Parathyroid adenoma (tissue), 2 donors: ENCODE data around the gene SIGLEC15.

Experiments
- H2AFZ ChIP-seq: fragments of 300-600 bp; sonication (generic); one replicate; pipeline ENCODE4 v1.7.0; 2017; ENCODE audit warnings: antibody characterized with exemption, mild to moderate bottlenecking
- H3K27ac ChIP-seq: fragments of 300-600 bp; sonication (generic); one replicate; pipeline ENCODE4 v1.7.0; 2017
- H3K27me3 ChIP-seq: fragments of 300-600 bp; sonication (generic); one replicate; pipeline ENCODE4 v1.7.0; 2017; ENCODE audit warnings: low read length; ENCODE audit not compliant: control insufficient read depth, insufficient read depth
- H3K36me3 ChIP-seq: fragments of 300-600 bp; sonication (generic); one replicate; pipeline ENCODE4 v1.7.0; 2017; ENCODE audit warnings: low read length; ENCODE audit not compliant: control insufficient read depth, insufficient read depth
- H3K4me1 ChIP-seq: fragments of 300-600 bp; sonication (generic); one replicate; pipeline ENCODE4 v1.7.0; 2017; ENCODE audit warnings: control low read depth
- H3K4me2 ChIP-seq: fragments of 300-600 bp; sonication (generic); one replicate; pipeline ENCODE4 v1.7.0; 2017; ENCODE audit warnings: low read length
- H3K4me3 ChIP-seq: fragments of 300-600 bp; sonication (generic); one replicate; pipeline ENCODE4 v1.7.0; 2017; ENCODE audit warnings: low read depth, low read length
- H3K79me2 ChIP-seq: fragments of 300-600 bp; sonication (generic); one replicate; pipeline ENCODE4 v1.7.0; 2017; ENCODE audit warnings: control low read depth
- H3K9ac ChIP-seq: fragments of 300-600 bp; sonication (generic); one replicate; pipeline ENCODE4 v1.7.0; 2017; ENCODE audit warnings: mild to moderate bottlenecking
- H3K9me3 ChIP-seq: fragments of 300-600 bp; sonication (generic); one replicate; pipeline ENCODE4 v1.7.0; 2017; ENCODE audit warnings: low read length; ENCODE audit not compliant: control insufficient read depth
- CTCF ChIP-seq: fragments of 300-600 bp; sonication (generic); IDR thresholded peaks from one replicate; pipeline ENCODE4 v1.7.0; 2017; ENCODE audit warnings: antibody characterized with exemption, mild to moderate bottlenecking
- donor health status: primary hyperparathyroidism.

SIGLEC15 gene

GRCh38 chr18:45782662-45783061 lies 42.8 kb upstream of the SIGLEC15 start:
- no peak overlapping the region for H2AFZ ChIP-seq
- no peak overlapping the region for H3K27ac ChIP-seq
- H3K9ac ChIP-seq = no peak overlapping the region
- no peaks in the 10 kb centered on the region for H3K79me2 ChIP-seq
- no peak overlapping the region for H3K4me3 ChIP-seq
- H3K27me3 ChIP-seq = no peaks in the 10 kb centered on the region
- no peak for TF ChIP-seq CTCF
- no peaks in the 10 kb centered on the region for H3K4me1 ChIP-seq
- H3K36me3 ChIP-seq = no peaks in the 10 kb centered on the region
- no peak overlapping the region for H3K4me2 ChIP-seq
- no peaks in the 10 kb centered on the region for H3K9me3 ChIP-seq

GRCh38 chr18:45783097-45784075 lies 42.1 kb upstream of the SIGLEC15 start:
- H3K4me1 ChIP-seq = no peaks in the 10 kb centered on the region
- TF ChIP-seq CTCF = no peak
- no peak overlapping the region for H3K4me3 ChIP-seq
- H3K27ac ChIP-seq = no peak overlapping the region
- no peak overlapping the region for H3K9ac ChIP-seq
- H3K36me3 ChIP-seq = no peaks in the 10 kb centered on the region
- no peaks in the 10 kb centered on the region for H3K9me3 ChIP-seq
- H3K27me3 ChIP-seq = no peaks in the 10 kb centered on the region
- no peaks in the 10 kb centered on the region for H3K79me2 ChIP-seq
- no peak overlapping the region for H2AFZ ChIP-seq
- H3K4me2 ChIP-seq = no peak overlapping the region

GRCh38 chr18:45785134-45785533 lies 40.3 kb upstream of the SIGLEC15 start:
- H3K79me2 ChIP-seq = no peaks in the 10 kb centered on the region
- H3K27ac ChIP-seq = no peak overlapping the region
- no peaks in the 10 kb centered on the region for H3K27me3 ChIP-seq
- H3K4me3 ChIP-seq = no peak overlapping the region
- H3K36me3 ChIP-seq = no peaks in the 10 kb centered on the region
- no peak for TF ChIP-seq CTCF
- H3K4me1 ChIP-seq = no peaks in the 10 kb centered on the region
- H3K9ac ChIP-seq = no peak overlapping the region
- no peak overlapping the region for H3K4me2 ChIP-seq
- no peaks in the 10 kb centered on the region for H3K9me3 ChIP-seq
- H2AFZ ChIP-seq = no peak overlapping the region

- Histone ChIP-seq H3K4me1 (no peaks in the 10 kb centered on the region), H3K36me3 (no peaks in the 10 kb centered on the region), H3K4me2 (no peak overlapping the region), H3K9ac (no peak overlapping the region), H3K27me3 (no peaks in the 10 kb centered on the region), H3K79me2 (no peaks in the 10 kb centered on the region), H3K9me3 (no peaks in the 10 kb centered on the region), H3K27ac (no peak overlapping the region), H2AFZ (no peak overlapping the region), H3K4me3 (no peak overlapping the region)
- no peak for TF ChIP-seq CTCF
Measured at GRCh38 chr18:45786941-45787340, 38.5 kb upstream of the SIGLEC15 start.

GRCh38 chr18:45787346-45787745 lies 38.1 kb upstream of the SIGLEC15 start:
- Histone ChIP-seq H3K27me3 (no peaks in the 10 kb centered on the region), H3K4me2 (no peak overlapping the region), H3K27ac (no peak overlapping the region), H2AFZ (no peak overlapping the region), H3K4me3 (no peak overlapping the region), H3K79me2 (no peaks in the 10 kb centered on the region), H3K9ac (no peak overlapping the region), H3K4me1 (no peaks in the 10 kb centered on the region), H3K9me3 (no peaks in the 10 kb centered on the region), H3K36me3 (no peaks in the 10 kb centered on the region)
- TF ChIP-seq CTCF = no peak
